Measurements from ENCODE around the gene PTPRF.

Gene PTPRF

DNA sequence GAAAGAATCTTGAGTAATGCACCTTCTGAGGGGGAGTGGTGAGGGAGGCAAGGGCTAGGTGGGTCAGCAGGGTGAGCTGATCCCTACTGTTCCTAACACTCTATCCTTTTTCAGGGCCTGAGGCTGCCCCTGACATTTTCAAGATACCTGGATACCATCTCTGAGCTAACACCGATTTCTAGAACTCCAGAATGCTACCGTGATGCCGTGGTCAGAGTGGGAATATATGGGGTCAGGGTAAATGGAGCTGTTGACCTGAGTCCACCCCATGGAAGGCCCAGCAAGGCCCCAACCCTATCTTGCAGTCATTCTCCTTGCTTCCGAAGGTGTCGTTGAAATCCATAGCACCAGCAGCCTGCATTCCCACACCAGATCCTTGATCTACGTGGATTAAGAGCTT, 18.0 kb upstream of the PTPRF start:
- H3K27ac ChIP-seq, result no peak overlapping the region
- TF ChIP-seq ZFX (IDR thresholded peaks at IDR 0.05; ENCODE audit: borderline replicate concordance) (no peak), CTCF (IDR thresholded peaks at IDR 0.05) (no peak)

DNA sequence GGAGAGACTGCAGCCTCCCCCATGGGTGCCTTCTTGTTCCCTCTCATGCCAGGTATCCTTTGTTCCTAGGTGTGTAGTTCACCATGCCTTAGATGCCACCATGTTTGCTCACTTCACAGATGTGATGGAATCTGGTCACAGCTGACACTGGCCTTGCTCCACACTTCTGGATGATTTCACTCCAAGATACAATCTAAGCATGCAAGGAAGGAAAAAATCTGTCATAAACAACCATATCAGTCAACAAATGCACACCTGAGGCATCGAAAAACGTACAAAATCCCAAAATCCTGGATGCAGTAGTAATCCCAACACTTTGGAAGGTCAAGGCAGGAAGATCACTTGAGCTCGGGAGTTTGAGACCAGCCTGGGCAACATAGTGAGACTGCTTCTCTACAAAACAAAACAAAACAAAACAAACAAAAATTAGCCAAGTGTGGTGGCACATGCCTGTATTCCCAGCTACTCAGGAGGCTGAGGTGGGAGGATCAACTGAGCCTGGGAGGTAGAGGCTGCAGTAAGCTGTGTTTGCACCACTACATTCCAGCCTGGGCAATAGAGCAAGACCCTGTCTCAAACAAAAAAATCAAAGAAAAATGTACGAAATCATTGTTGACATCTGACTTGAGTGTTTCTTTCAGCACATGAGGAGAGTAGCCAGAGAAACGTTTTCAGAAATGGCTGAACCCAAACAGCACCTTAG, 17.1 kb upstream of the PTPRF start:
- no peak overlapping the region for H3K27ac ChIP-seq
- TF ChIP-seq CTCF (IDR thresholded peaks at IDR 0.05) (no peak), ZFX (IDR thresholded peaks at IDR 0.05; ENCODE audit: borderline replicate concordance) (no peak)

- TF ChIP-seq CTCF (IDR thresholded peaks at IDR 0.05), result no peak
- no peak for TF ChIP-seq ZFX (IDR thresholded peaks at IDR 0.05; ENCODE audit: borderline replicate concordance)
- H3K27ac ChIP-seq, result no peak overlapping the region
Observed at GRCh38 chr1:43518935-43519686, 11.6 kb upstream of the PTPRF start.

DNA sequence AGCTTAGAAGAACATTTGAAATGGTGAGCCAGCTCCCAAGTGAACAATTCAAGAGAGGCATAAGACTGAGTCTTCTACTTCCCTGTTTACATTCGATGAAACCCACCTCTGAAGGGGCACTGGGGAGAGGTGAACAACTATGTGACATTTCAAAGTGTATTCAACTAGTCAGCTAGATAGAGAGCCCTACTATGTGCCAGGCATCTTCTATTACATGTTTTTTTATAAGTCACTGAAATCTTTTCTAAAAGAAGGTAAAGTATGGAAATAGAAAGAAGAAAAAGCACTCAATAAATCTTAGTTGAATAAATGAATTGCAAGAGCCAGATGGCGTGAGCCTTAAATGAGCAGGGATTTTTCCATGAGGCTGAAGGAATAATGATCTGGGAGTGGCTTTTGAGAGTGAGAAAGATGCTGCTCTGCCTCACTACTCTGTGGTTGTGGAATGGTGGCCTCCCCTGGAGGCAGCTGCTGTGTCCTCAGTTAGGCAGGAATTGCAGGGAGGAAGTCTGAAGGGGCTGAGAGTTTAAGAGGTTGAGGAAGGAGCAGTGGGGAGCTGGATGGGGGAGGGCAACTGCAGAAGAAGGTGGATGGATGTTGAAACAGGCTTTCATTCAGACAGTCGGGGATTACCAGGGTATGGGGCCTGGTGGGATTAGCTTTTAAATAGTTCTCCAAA, 10.4 kb upstream of the PTPRF start:
- no peak overlapping the region for H3K27ac ChIP-seq
- TF ChIP-seq ZFX (IDR thresholded peaks at IDR 0.05; ENCODE audit: borderline replicate concordance) (no peak), CTCF (IDR thresholded peaks at IDR 0.05) (no peak)

DNA sequence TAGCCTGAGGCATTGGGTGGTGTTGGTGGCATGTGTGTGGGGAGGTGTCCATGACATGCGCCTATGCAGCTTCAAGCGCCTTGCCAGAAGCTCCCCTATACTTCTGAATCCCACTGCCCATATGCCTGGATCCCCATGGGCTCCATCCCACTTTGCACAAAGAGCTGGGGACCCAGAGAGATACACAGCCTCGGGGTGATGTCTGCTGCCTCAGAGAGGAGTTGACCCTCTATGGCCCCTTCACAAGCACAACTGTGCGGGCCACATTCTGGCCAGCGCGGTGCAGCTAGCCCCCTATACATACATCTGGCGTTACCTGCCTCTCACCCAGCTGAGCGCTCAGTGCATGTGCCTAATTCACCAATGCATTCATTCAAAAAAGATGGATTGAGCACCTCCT, 9.6 kb upstream of the PTPRF start:
- no peak overlapping the region for H3K27ac ChIP-seq
- TF ChIP-seq CTCF (IDR thresholded peaks at IDR 0.05) (no peak), ZFX (IDR thresholded peaks at IDR 0.05; ENCODE audit: borderline replicate concordance) (no peak)

DNA sequence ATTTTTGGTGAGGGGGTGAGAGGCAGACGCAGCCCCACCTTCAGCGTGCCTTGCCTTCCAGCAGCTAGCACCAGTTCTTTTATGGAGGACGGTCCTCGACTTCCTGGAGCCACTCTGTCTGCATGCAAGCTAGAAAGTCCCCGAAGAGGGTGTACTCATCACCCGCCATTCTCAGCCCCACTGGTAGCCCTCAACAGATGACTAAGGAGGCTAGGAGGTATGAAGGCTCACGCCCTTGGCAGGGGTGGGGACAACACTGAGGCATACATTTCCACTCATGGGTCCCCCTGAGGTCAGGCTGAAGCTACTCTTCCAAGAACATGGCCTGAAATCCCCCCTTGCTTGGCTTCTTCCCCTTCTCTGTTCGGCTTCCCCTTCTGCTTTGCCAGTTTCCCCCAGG, 8.9 kb upstream of the PTPRF start:
- no peak overlapping the region for H3K27ac ChIP-seq
- TF ChIP-seq ZFX (IDR thresholded peaks at IDR 0.05; ENCODE audit: borderline replicate concordance), result no peak

DNA sequence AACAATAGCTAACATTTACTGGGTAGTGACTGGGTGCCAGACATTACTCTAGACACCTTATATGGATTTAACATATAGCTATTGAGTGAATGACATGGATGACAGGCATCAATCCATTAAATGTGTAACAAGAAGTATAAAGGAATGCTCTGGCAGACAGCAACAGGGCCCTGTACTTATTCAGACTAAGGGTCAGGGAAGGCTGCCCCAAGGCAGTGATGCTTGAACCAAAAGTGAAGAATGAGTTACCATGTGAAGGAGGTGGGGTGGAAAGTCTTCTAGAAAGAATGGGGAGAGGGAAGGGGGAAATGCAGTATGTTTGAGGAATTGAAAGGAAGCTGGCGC, 8.3 kb upstream of the PTPRF start:
- no peak for TF ChIP-seq CTCF (IDR thresholded peaks at IDR 0.05)
- TF ChIP-seq ZFX (IDR thresholded peaks at IDR 0.05; ENCODE audit: borderline replicate concordance), result no peak
- H3K27ac ChIP-seq, result no peak overlapping the region

Data from 22Rv1 (cell line).